ENCODE results near the gene PIGR.

PIGR gene

DNA sequence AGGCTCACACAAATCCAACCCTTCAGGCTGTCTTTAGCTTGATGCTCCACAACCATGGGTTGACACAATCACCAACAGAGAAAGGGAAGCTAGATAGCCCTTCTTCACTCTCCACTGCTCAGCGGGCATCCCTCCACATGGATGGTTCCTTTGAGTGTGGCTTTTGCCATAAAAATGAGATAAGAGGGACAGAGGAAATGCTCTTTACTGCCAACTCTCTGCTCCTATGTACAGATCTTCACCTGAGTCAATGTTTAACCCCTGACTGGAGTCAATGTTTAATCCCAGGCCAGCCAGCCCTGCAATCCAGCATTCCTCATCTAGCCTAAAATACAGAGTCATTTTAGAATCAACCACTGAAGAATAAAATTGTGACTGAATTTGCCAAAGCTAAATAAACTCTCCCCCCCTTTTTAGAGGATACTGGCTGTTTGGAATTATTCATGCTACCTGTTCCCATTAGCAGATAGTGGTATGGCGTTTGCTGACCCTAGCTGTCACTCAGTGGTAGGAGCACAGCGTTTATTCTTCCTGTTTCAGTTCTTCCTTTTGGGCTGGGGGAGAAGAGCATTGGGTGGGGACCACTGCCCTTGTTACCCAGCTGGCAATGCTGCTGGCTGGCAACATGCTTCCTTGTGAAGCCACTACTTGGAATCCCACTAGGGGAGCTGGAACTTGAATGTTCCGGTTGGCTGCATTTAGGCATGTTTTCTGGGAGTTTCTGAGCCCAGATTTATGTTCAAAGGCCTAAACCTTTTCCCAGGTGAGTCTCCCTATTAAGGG is 5.2 kb upstream of the PIGR start:
- TF ChIP-seq, protein P1, sequence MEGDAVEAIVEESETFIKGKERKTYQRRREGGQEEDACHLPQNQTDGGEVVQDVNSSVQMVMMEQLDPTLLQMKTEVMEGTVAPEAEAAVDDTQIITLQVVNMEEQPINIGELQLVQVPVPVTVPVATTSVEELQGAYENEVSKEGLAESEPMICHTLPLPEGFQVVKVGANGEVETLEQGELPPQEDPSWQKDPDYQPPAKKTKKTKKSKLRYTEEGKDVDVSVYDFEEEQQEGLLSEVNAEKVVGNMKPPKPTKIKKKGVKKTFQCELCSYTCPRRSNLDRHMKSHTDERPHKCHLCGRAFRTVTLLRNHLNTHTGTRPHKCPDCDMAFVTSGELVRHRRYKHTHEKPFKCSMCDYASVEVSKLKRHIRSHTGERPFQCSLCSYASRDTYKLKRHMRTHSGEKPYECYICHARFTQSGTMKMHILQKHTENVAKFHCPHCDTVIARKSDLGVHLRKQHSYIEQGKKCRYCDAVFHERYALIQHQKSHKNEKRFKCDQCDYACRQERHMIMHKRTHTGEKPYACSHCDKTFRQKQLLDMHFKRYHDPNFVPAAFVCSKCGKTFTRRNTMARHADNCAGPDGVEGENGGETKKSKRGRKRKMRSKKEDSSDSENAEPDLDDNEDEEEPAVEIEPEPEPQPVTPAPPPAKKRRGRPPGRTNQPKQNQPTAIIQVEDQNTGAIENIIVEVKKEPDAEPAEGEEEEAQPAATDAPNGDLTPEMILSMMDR (IDR thresholded peaks at IDR 0.05; ENCODE audit: insufficient read depth, low read length, missing control alignments): no peak
- ChIA-PET POLR2A (no interaction called here), CTCF (interaction anchor here (1.7 kb wide), 1 partner anchor 31 kb away, joined by 5 read pairs; no protein-coding TSS in a partner anchor)

DNA sequence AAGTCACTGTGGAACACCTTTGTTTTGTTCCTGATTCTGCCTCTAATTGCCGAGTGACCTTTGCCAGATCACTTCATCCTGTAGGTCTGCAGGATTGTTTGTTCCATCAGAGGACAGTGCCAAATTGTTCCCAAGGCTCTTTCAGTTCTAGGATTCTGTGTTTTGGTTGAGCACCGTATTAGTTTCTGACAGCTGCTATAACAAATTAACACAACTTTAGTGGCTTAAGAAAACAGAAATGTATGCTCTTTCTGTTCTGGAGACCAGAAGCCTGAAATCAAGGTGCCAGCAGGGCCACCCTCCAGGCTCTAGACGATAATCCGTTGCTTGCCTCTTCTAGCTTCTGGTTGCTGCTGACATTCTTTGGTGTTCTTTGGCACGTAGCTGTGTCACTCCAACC is 3.4 kb upstream of the PIGR start:
- TF ChIP-seq, protein P1 (IDR thresholded peaks at IDR 0.05; ENCODE audit: insufficient read depth, low read length, missing control alignments): no peak
- CTCF ChIA-PET: no interaction called here

More for the DNA sequence above, 5.2 kb upstream of the PIGR start:
- no peak overlapping the region for H3K4me3 ChIP-seq (ENCODE audit: low read depth, low read length)
- no peak for DNase-seq (ENCODE audit: low read depth, low spot score)

DNA sequence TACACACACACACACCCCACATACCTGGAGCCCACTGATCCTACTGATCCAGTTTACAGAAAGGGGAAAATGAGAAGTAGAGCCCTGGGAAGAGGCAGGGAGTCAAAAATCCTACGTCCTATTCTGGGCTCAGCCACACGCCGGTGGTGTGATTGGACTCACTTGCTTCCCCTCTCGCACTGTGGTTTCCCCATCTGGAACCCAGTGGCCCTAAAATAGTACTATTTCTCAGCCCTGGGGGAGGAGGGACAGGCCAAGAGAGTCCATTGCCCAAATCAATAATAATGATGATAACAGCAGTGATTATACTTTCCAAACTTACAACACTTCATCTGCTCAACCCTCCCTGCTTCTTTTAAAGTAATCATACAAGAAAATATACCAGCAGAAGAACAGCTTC is 2.9 kb upstream of the PIGR start:
- no peak for DNase-seq (ENCODE audit: low read depth, low spot score)
- TF ChIP-seq, protein P1 (IDR thresholded peaks at IDR 0.05; ENCODE audit: insufficient read depth, low read length, missing control alignments): no peak
- no peak overlapping the region for H3K4me3 ChIP-seq (ENCODE audit: low read depth, low read length)
- POLR2A ChIA-PET: no interaction called here
- CTCF ChIA-PET: interaction anchor here (1.0 to 4.9 kb wide), 2 partner anchors 13 to 223 kb away, joined by 3 to 22 read pairs; no protein-coding TSS in a partner anchor

More for the DNA sequence above, 3.4 kb upstream of the PIGR start:
- H3K4me3 ChIP-seq (ENCODE audit: low read depth, low read length): no peak overlapping the region
- POLR2A ChIA-PET: no interaction called here
- no peak for DNase-seq (ENCODE audit: low read depth, low spot score)

DNA sequence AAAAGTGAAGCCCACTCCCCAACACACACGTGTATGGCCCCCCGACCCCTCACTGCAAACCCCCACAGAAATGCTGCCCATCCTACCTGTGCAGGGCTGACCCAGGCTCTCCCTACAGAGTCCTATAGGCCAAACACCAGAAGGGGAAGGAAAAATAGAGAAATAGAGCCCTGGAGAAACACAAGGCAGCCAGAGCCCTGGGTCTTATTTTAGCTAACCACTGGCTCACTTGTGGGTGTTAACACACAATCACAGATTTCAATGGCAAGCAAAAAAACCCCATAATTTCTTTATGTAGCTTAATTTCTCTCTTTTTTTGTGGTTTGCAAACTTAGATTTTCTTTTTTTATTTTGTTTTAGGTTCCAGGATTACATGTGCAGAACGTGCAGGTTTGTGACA is 989 bp upstream of the PIGR start:
- ChIA-PET CTCF (interaction anchor here (1.2 to 4.9 kb wide), 7 partner anchors 8 to 35 kb away, joined by 3 to 22 read pairs (median 5); no protein-coding TSS in a partner anchor), POLR2A (no interaction called here)
- DNase-seq (ENCODE audit: low read depth, low spot score): no peak
- H3K4me3 ChIP-seq (ENCODE audit: low read depth, low read length): no peak overlapping the region
- TF ChIP-seq, protein P1 (IDR thresholded peaks at IDR 0.05; ENCODE audit: insufficient read depth, low read length, missing control alignments): no peak

DNA sequence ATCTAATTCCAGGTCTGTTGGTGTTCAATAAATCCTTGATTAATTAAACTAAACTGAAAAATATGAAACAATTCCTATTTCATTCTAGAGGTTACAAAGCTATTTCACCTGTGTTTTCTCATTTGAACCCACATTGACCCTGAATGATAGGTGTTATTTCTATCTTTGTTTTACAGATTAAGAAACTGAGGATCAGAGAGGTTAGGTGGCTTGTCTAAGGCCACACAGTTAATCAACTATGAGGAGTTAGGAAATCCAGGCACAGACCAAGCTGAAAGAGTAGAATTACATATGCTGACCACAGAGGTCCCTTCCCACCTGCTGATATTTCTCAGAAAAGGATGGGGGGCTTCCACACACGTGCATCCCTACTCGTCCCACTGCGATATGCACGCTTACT is 487 bp downstream of the PIGR start:
- no peak overlapping the region for H3K4me3 ChIP-seq (ENCODE audit: low read depth, low read length)
- ChIA-PET POLR2A (no interaction called here), CTCF (interaction anchor here (1.1 to 4.9 kb wide), 7 partner anchors 10 to 37 kb away, joined by 3 to 22 read pairs (median 4); no protein-coding TSS in a partner anchor)
- no peak for DNase-seq (ENCODE audit: low read depth, low spot score)
- TF ChIP-seq, protein P1 (IDR thresholded peaks at IDR 0.05; ENCODE audit: insufficient read depth, low read length, missing control alignments): no peak

DNA sequence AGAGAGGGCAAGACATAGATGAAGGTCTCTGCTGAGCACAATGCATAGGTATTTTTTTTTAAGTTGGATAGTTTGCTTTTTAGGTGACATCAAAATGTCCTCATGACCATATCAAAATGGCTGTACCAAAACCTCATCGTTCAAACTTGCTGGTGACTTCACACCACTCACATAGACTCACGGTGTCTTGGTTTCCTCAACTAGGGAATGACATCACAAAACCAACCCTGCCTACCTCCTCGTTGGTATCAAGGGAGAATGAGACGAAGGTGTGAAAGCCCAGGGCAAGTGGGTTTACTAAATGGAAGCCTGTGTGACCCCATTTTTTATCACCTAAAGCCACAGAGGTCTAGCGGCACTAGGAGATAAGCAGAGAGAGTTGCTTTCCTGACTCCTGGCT is 1.6 kb downstream of the PIGR start:
- no peak for DNase-seq (ENCODE audit: low read depth, low spot score)
- ChIA-PET POLR2A (no interaction called here), CTCF (interaction anchor here (1.3 to 4.9 kb wide), 3 partner anchors 9 to 33 kb away, joined by 3 to 22 read pairs (median 8); no protein-coding TSS in a partner anchor)
- H3K4me3 ChIP-seq (ENCODE audit: low read depth, low read length): no peak overlapping the region
- TF ChIP-seq, protein P1 (IDR thresholded peaks at IDR 0.05; ENCODE audit: insufficient read depth, low read length, missing control alignments): no peak

All from AG04449 (cell line).